GM12878 (cell line): Measurements from ENCODE around the gene ASH1L. TPM values are rescaled to one million over a fixed set of nuclear protein-coding genes. Genes with fewer than 3 reads are reported as not detected.

ENCODE experiments used
- BMI1 ChIP-seq: fragments of 450-650 bp; IDR thresholded peaks from 2 replicates; pipeline ENCODE4 v1.6.1; 2016; ENCODE audit warnings: mild to moderate bottlenecking, moderate library complexity, borderline replicate concordance
- E2F8 ChIP-seq: fragments of 450-650 bp; IDR thresholded peaks from 2 replicates; pipeline ENCODE4 v1.6.1; 2018; ENCODE audit warnings: mild to moderate bottlenecking, low read depth, moderate library complexity; ENCODE audit not compliant: partially characterized antibody
- EED ChIP-seq: sonication (generic); IDR thresholded peaks from 2 replicates; pipeline ENCODE4 v1.6.1; 2016; ENCODE audit warnings: antibody characterized with exemption, low read depth
- EP300 ChIP-seq, 2 experiments: fragments of 150-350 bp in 1 of 2; IDR thresholded peaks; 2 replicates each; pipeline ENCODE4 v1.6.1; 2011 to 2012; ENCODE audit warnings: low read depth in 2 of 2, low read length in 2 of 2, borderline replicate concordance in 1 of 2, improper control_type of control experiment in 1 of 2, inconsistent platforms in 1 of 2; ENCODE audit not compliant: control insufficient read depth in 1 of 2
- ETV6 ChIP-seq, 2 experiments: fragments of 450-650 bp in 1 of 2; IDR thresholded peaks in 1 of 2; conservative IDR thresholded peaks in 1 of 2; 2 replicates each; pipeline ENCODE4 v1.6.1; 2014; ENCODE audit warnings: antibody characterized with exemption in 1 of 2, borderline replicate concordance in 1 of 2, low read depth in 1 of 2, mild to moderate bottlenecking in 1 of 2, moderate library complexity in 1 of 2
- HDAC6 ChIP-seq: fragments of 200-600 bp; sonication (generic); IDR thresholded peaks from one replicate; pipeline ENCODE4 v1.8.0; 2017; ENCODE audit warnings: antibody characterized with exemption; ENCODE audit not compliant: unreplicated experiment
- JUNB ChIP-seq: IDR thresholded peaks from 2 replicates; pipeline ENCODE4 v1.6.1; 2016; ENCODE audit warnings: antibody characterized with exemption, mild to moderate bottlenecking
- KAT2A ChIP-seq: conservative IDR thresholded peaks from 2 replicates; pipeline ENCODE4 v1.6.1; 2011; ENCODE audit warnings: low read depth, low read length; ENCODE audit not compliant: control insufficient read depth
- KLF5 ChIP-seq: fragments of 450-650 bp; IDR thresholded peaks from 2 replicates; pipeline ENCODE4 v1.6.1; 2014; ENCODE audit warnings: mild to moderate bottlenecking; ENCODE audit not compliant: partially characterized antibody
- LARP7 ChIP-seq: fragments of 450-650 bp; IDR thresholded peaks from 2 replicates; pipeline ENCODE4 v1.6.1; 2017; ENCODE audit warnings: mild to moderate bottlenecking
- MEF2B ChIP-seq: fragments of 450-650 bp; IDR thresholded peaks from 2 replicates; pipeline ENCODE4 v1.6.1; 2018; ENCODE audit warnings: mild to moderate bottlenecking, moderate library complexity; ENCODE audit not compliant: partially characterized antibody, poor library complexity, severe bottlenecking
- MTA2 ChIP-seq: fragments of 450-650 bp; IDR thresholded peaks from 2 replicates; pipeline ENCODE4 v1.6.1; 2016; ENCODE audit warnings: low read depth, mild to moderate bottlenecking, moderate library complexity
- SMC3 ChIP-seq: IDR thresholded peaks from 2 replicates; pipeline ENCODE4 v1.6.1; 2011; ENCODE audit warnings: low read length, improper control_type of control experiment, borderline replicate concordance
- SPI1 ChIP-seq: IDR thresholded peaks from 2 replicates; pipeline ENCODE4 v1.6.1; 2011; ENCODE audit warnings: low read depth, mild to moderate bottlenecking, low read length, moderate library complexity, borderline replicate concordance; ENCODE audit not compliant: insufficient read depth
- WRNIP1 ChIP-seq: IDR thresholded peaks from 2 replicates; pipeline ENCODE4 v1.6.1; 2011; ENCODE audit warnings: low read depth, low read length, improper control_type of control experiment, borderline replicate concordance
- ZBED1 ChIP-seq: IDR thresholded peaks from 2 replicates; pipeline ENCODE4 v1.6.1; 2016; ENCODE audit warnings: borderline replicate concordance
- ZNF217 ChIP-seq: fragments of 450-650 bp; IDR thresholded peaks from 2 replicates; pipeline ENCODE4 v1.6.1; 2017; ENCODE audit warnings: antibody characterized with exemption, mild to moderate bottlenecking
- polyA plus RNA-seq, 11 experiments: library from polyadenylated mRNA; depleted of rRNA in 4 of 11; unstranded in 6 of 11; stranded (reverse) in 5 of 11; fragments of >200 nt; fragmentation: Nextera tagmentation in 4 of 11; fragmentation: Illumina TruSeq in 1 of 11; extraction: Ambion mirVana in 4 of 11; extraction: Trizol in 1 of 11; gene quantifications; 1 replicate in 1 of 11; 2 replicates in 10 of 11; pipeline versions ENCODE4 v1.2.1 to v1.2.3, GENCODE V29; 2011 to 2016; ENCODE audit warnings: inconsistent platforms in 2 of 11, missing spikeins in 2 of 11, low read depth in 1 of 11
- total RNA-seq, 4 experiments: library from RNA; depleted of rRNA in 3 of 4; stranded (reverse); fragments of >200 nt in 3 of 4; fragmentation: Illumina TruSeq in 1 of 4; extraction: Trizol in 1 of 4; gene quantifications; 2 replicates each; pipeline versions ENCODE4 v1.2.1 to v1.2.3, GENCODE V29; 2013 to 2021
- TF ChIP-seq, protein P1 (sequence below): fragments of 450-650 bp; IDR thresholded peaks from 2 replicates; pipeline ENCODE4 v1.6.1; 2016; ENCODE audit warnings: mild to moderate bottlenecking, moderate library complexity, borderline replicate concordance
- TF ChIP-seq, protein P2 (sequence below): fragments of 150-350 bp; IDR thresholded peaks from 2 replicates; pipeline ENCODE4 v1.6.1; 2014; ENCODE audit warnings: mild to moderate bottlenecking, low read depth, low read length
- TF ChIP-seq, protein P3 (sequence below): fragments of 450-650 bp; conservative IDR thresholded peaks from 2 replicates; pipeline ENCODE4 v1.6.1; 2017; ENCODE audit warnings: mild to moderate bottlenecking, moderate library complexity

ASH1L gene
- total and polyA plus RNA-seq, 10 of the 15 experiments (the other 5 are each of a cell fraction or from before 2014, with no cell fraction given), result 1.7 to 23.9 (median 16.6) TPM

- TF ChIP-seq, protein P1, sequence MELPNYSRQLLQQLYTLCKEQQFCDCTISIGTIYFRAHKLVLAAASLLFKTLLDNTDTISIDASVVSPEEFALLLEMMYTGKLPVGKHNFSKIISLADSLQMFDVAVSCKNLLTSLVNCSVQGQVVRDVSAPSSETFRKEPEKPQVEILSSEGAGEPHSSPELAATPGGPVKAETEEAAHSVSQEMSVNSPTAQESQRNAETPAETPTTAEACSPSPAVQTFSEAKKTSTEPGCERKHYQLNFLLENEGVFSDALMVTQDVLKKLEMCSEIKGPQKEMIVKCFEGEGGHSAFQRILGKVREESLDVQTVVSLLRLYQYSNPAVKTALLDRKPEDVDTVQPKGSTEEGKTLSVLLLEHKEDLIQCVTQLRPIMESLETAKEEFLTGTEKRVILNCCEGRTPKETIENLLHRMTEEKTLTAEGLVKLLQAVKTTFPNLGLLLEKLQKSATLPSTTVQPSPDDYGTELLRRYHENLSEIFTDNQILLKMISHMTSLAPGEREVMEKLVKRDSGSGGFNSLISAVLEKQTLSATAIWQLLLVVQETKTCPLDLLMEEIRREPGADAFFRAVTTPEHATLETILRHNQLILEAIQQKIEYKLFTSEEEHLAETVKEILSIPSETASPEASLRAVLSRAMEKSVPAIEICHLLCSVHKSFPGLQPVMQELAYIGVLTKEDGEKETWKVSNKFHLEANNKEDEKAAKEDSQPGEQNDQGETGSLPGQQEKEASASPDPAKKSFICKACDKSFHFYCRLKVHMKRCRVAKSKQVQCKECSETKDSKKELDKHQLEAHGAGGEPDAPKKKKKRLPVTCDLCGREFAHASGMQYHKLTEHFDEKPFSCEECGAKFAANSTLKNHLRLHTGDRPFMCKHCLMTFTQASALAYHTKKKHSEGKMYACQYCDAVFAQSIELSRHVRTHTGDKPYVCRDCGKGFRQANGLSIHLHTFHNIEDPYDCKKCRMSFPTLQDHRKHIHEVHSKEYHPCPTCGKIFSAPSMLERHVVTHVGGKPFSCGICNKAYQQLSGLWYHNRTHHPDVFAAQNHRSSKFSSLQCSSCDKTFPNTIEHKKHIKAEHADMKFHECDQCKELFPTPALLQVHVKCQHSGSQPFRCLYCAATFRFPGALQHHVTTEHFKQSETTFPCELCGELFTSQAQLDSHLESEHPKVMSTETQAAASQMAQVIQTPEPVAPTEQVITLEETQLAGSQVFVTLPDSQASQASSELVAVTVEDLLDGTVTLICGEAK, result no peak
- TF ChIP-seq HDAC6 (no peak), ZBED1 (no peak), BMI1 (0 out of 2 replicates have a peak, but pooled peaks have one; percentile 27), KLF5 (no peak), WRNIP1 (no peak), JUNB (0 out of 2 replicates have a peak, but pooled peaks have one; percentile 14), EP300 (IDR thresholded peaks at IDR 0.05; ENCODE audit: borderline replicate concordance in 1 of 2, control insufficient read depth in 1 of 2, low read depth in 2 of 2, low read length in 2 of 2) (no peak), MTA2 (peak; percentile 89), LARP7 (no peak), ETV6 (conservative IDR thresholded peaks at IDR 0.05 in 1 of 2, IDR thresholded peaks at IDR 0.05 in 1 of 2; ENCODE audit: borderline replicate concordance in 1 of 2, low read depth in 1 of 2) (no peak), SPI1 (no peak), E2F8 (no peak), MEF2B (peak; percentile 82), ZNF217 (no peak), SMC3 (no peak), EED (no peak), KAT2A (no peak)
- TF ChIP-seq, protein P2, sequence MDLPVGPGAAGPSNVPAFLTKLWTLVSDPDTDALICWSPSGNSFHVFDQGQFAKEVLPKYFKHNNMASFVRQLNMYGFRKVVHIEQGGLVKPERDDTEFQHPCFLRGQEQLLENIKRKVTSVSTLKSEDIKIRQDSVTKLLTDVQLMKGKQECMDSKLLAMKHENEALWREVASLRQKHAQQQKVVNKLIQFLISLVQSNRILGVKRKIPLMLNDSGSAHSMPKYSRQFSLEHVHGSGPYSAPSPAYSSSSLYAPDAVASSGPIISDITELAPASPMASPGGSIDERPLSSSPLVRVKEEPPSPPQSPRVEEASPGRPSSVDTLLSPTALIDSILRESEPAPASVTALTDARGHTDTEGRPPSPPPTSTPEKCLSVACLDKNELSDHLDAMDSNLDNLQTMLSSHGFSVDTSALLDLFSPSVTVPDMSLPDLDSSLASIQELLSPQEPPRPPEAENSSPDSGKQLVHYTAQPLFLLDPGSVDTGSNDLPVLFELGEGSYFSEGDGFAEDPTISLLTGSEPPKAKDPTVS, result no peak
- TF ChIP-seq, protein P3, sequence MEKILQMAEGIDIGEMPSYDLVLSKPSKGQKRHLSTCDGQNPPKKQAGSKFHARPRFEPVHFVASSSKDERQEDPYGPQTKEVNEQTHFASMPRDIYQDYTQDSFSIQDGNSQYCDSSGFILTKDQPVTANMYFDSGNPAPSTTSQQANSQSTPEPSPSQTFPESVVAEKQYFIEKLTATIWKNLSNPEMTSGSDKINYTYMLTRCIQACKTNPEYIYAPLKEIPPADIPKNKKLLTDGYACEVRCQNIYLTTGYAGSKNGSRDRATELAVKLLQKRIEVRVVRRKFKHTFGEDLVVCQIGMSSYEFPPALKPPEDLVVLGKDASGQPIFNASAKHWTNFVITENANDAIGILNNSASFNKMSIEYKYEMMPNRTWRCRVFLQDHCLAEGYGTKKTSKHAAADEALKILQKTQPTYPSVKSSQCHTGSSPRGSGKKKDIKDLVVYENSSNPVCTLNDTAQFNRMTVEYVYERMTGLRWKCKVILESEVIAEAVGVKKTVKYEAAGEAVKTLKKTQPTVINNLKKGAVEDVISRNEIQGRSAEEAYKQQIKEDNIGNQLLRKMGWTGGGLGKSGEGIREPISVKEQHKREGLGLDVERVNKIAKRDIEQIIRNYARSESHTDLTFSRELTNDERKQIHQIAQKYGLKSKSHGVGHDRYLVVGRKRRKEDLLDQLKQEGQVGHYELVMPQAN, result no peak
These were observed 33.5 kb downstream of the ASH1L start (continued) for GRCh38 chr1:155529109-155529508.
